Measurements from ENCODE around the gene CRTC1. TPM values are rescaled to one million over a fixed set of nuclear protein-coding genes. Genes with fewer than 3 reads are reported as not detected.

The CRTC1 gene
- total RNA-seq, 2 experiments from 2014 or later = 5.1 TPM

- Mint-ChIP-seq H3K4me3 (no peak overlapping the region), H3K9me3 (no peaks in the 10 kb centered on the region), H3K4me1 (no peaks in the 10 kb centered on the region), H3K27ac (no peak overlapping the region), H3K36me3 (no peaks in the 10 kb centered on the region), H3K27me3 (no peaks in the 10 kb centered on the region)
- no peak for DNase-seq
Measured at GRCh38 chr19:18746401-18747325, 63.2 kb downstream of the CRTC1 start.

- Mint-ChIP-seq H3K36me3 (peaks cover 5% of the 10 kb centered on the region), H3K27ac (no peak overlapping the region), H3K4me3 (no peak overlapping the region), H3K27me3 (no peaks in the 10 kb centered on the region), H3K4me1 (no peaks in the 10 kb centered on the region), H3K9me3 (no peaks in the 10 kb centered on the region)
- DNase-seq = no peak
Measured at GRCh38 chr19:18749362-18750231, 66.1 kb downstream of the CRTC1 start.

GRCh38 chr19:18750295-18750970 is 67.0 kb downstream of the CRTC1 start:
- Mint-ChIP-seq H3K27me3 (no peaks in the 10 kb centered on the region), H3K4me3 (no peak overlapping the region), H3K27ac (no peak overlapping the region), H3K4me1 (no peaks in the 10 kb centered on the region), H3K9me3 (no peaks in the 10 kb centered on the region), H3K36me3 (peaks cover 5% of the 10 kb centered on the region)
- no peak for DNase-seq

GRCh38 chr19:18751571-18751970 is 68.1 kb downstream of the CRTC1 start:
- Mint-ChIP-seq H3K36me3 (peaks cover 5% of the 10 kb centered on the region), H3K9me3 (no peaks in the 10 kb centered on the region), H3K27me3 (no peaks in the 10 kb centered on the region), H3K27ac (no peak overlapping the region), H3K4me1 (no peaks in the 10 kb centered on the region), H3K4me3 (no peak overlapping the region)
- DNase-seq = no peak

GRCh38 chr19:18754501-18754900 is 71.0 kb downstream of the CRTC1 start:
- no peaks in the 10 kb centered on the region for H3K27me3 Mint-ChIP-seq
- peaks cover 5% of the 10 kb centered on the region for H3K36me3 Mint-ChIP-seq
- H3K4me1 Mint-ChIP-seq = no peaks in the 10 kb centered on the region
- no peak overlapping the region for H3K4me3 Mint-ChIP-seq
- H3K9me3 Mint-ChIP-seq = no peaks in the 10 kb centered on the region
- no peak overlapping the region for H3K27ac Mint-ChIP-seq
- DNase-seq = no peak

GRCh38 chr19:18756896-18757295 is 73.4 kb downstream of the CRTC1 start:
- no peak overlapping the region for H3K4me3 Mint-ChIP-seq
- H3K4me1 Mint-ChIP-seq = no peaks in the 10 kb centered on the region
- no peak for DNase-seq
- no peaks in the 10 kb centered on the region for H3K27me3 Mint-ChIP-seq
- peaks cover 5% of the 10 kb centered on the region for H3K36me3 Mint-ChIP-seq
- H3K27ac Mint-ChIP-seq = no peak overlapping the region
- H3K9me3 Mint-ChIP-seq = no peaks in the 10 kb centered on the region

GRCh38 chr19:18759304-18759994 is 76.0 kb downstream of the CRTC1 start:
- DNase-seq = no peak
- no peaks in the 10 kb centered on the region for H3K4me1 Mint-ChIP-seq
- no peaks in the 10 kb centered on the region for H3K9me3 Mint-ChIP-seq
- H3K36me3 Mint-ChIP-seq = no peaks in the 10 kb centered on the region
- no peak overlapping the region for H3K4me3 Mint-ChIP-seq
- no peak overlapping the region for H3K27ac Mint-ChIP-seq
- H3K27me3 Mint-ChIP-seq = no peaks in the 10 kb centered on the region

GRCh38 chr19:18759995-18760426 is 76.5 kb downstream of the CRTC1 start:
- Mint-ChIP-seq H3K4me3 (no peak overlapping the region), H3K27me3 (no peaks in the 10 kb centered on the region), H3K4me1 (no peaks in the 10 kb centered on the region), H3K27ac (no peak overlapping the region), H3K9me3 (no peaks in the 10 kb centered on the region), H3K36me3 (no peaks in the 10 kb centered on the region)
- DNase-seq = no peak

- H3K9me3 Mint-ChIP-seq = no peaks in the 10 kb centered on the region
- H3K4me3 Mint-ChIP-seq = no peak overlapping the region
- H3K36me3 Mint-ChIP-seq = no peaks in the 10 kb centered on the region
- H3K27me3 Mint-ChIP-seq = no peaks in the 10 kb centered on the region
- H3K27ac Mint-ChIP-seq = no peak overlapping the region
- no peak for DNase-seq
- no peaks in the 10 kb centered on the region for H3K4me1 Mint-ChIP-seq
Measured at GRCh38 chr19:18760440-18761383, 77.2 kb downstream of the CRTC1 start.

- no peak overlapping the region for H3K27ac Mint-ChIP-seq
- no peaks in the 10 kb centered on the region for H3K27me3 Mint-ChIP-seq
- H3K36me3 Mint-ChIP-seq = peaks cover under 1% of the 10 kb centered on the region
- H3K4me3 Mint-ChIP-seq = no peak overlapping the region
- no peaks in the 10 kb centered on the region for H3K9me3 Mint-ChIP-seq
- no peaks in the 10 kb centered on the region for H3K4me1 Mint-ChIP-seq
- no peak for DNase-seq
Measured at GRCh38 chr19:18761531-18762110, 78.1 kb downstream of the CRTC1 start.

GRCh38 chr19:18762125-18763023 is 78.9 kb downstream of the CRTC1 start:
- DNase-seq = no peak
- Mint-ChIP-seq H3K9me3 (no peaks in the 10 kb centered on the region), H3K27me3 (no peaks in the 10 kb centered on the region), H3K27ac (no peak overlapping the region), H3K4me3 (no peak overlapping the region), H3K4me1 (no peaks in the 10 kb centered on the region), H3K36me3 (peaks cover 1% of the 10 kb centered on the region)

- Mint-ChIP-seq H3K36me3 (peaks cover 1% of the 10 kb centered on the region), H3K9me3 (no peaks in the 10 kb centered on the region), H3K27ac (no peak overlapping the region), H3K4me1 (no peaks in the 10 kb centered on the region), H3K4me3 (no peak overlapping the region), H3K27me3 (no peaks in the 10 kb centered on the region)
- DNase-seq = no peak
Measured at GRCh38 chr19:18763674-18764590, 80.5 kb downstream of the CRTC1 start.
